K562 (cell line): ENCODE results near the gene LEO1. TPM values are rescaled to one million over a fixed set of nuclear protein-coding genes. Genes with fewer than 3 reads are reported as not detected.

Experiments
- ATAC-seq: fragments of 200-7000 bp; cut with Tn5 transposase; 3 replicates; pipeline ENCODE4 v1.9.1; 2020; ENCODE audit warnings: moderate library complexity
- BruUV-seq: library from RNA; stranded (reverse); fragments of 400-500 nt; replicated peaks from 2 replicates; lab custom pipeline; 2021; lab: Mats Ljungman, UMichigan
- CTCF ChIA-PET: fragments of 300-600 bp; formaldehyde crosslinking; extraction: SDS; loops from one replicate; lab custom pipeline; 2021; ENCODE audit warnings: low intra/inter-chr PET ratio; lab: Yijun Ruan, JAX
- POLR2A ChIA-PET: fragments of 300-600, 350-650 bp; sonication (Branson Sonifier 250); formaldehyde crosslinking; extraction: SDS; loops from one replicate; lab custom pipeline; 2021; ENCODE audit warnings: antibody characterized with exemption, inconsistent platforms; lab: Yijun Ruan, JAX
- DNase-seq, 4 experiments: peaks; one replicate each; pipeline versions ENCODE4 v3.0.0 to v3.0.0-alpha.2; 2011 to 2018; ENCODE audit warnings: low spot score in 3 of 4, mixed read lengths in 3 of 4; ENCODE audit errors: extremely low read depth in 1 of 4
- FAIRE-seq: peaks from 2 replicates; lab custom pipeline; 2011; peaks lifted over from hg19 to GRCh38; lab: Jason Lieb, UNC
- H2AFZ ChIP-seq: 2 replicates; pipeline ENCODE4 v1.6.0; 2011; ENCODE audit warnings: low read depth, low read length, control low read depth, inconsistent platforms
- H3K27ac ChIP-seq: fragments of 200-600 bp; 3 replicates; pipeline ENCODE4 v1.8.0; 2011; ENCODE audit warnings: low read depth, mild to moderate bottlenecking, control low read depth, inconsistent platforms, low read length, moderate library complexity, mixed read lengths; ENCODE audit errors: extremely low read depth
- H3K27me3 ChIP-seq, 2 experiments: fragments of 300-600 bp in 1 of 2; 2 replicates in 1 of 2; 3 replicates in 1 of 2; pipeline versions ENCODE4 v1.6.0 to v1.8.0; 2011; ENCODE audit warnings: inconsistent platforms in 2 of 2, low read length in 2 of 2, mild to moderate bottlenecking in 1 of 2, mixed read lengths in 1 of 2, moderate library complexity in 1 of 2; ENCODE audit not compliant: control insufficient read depth in 2 of 2, insufficient read depth in 2 of 2
- H3K36me3 ChIP-seq: fragments of 300-600 bp; 3 replicates; pipeline ENCODE4 v1.8.0; 2011; ENCODE audit warnings: mild to moderate bottlenecking, low read length, inconsistent platforms; ENCODE audit not compliant: control insufficient read depth, insufficient read depth
- H3K4me1 ChIP-seq, 2 experiments: fragments of 200-600 bp in 1 of 2; replicated peaks in 1 of 2; 2 replicates in 1 of 2; 3 replicates in 1 of 2; pipeline versions ENCODE4 v1.5.1 to v1.8.0; 2011; ENCODE audit warnings: inconsistent platforms in 2 of 2, low read length in 2 of 2, mild to moderate bottlenecking in 1 of 2, mixed read lengths in 1 of 2, moderate library complexity in 1 of 2; ENCODE audit not compliant: control insufficient read depth in 2 of 2, insufficient read depth in 2 of 2
- H3K4me2 ChIP-seq: 2 replicates; pipeline ENCODE4 v1.6.1; 2011; ENCODE audit warnings: low read length, control low read depth, inconsistent platforms, mixed read lengths; ENCODE audit not compliant: insufficient read depth
- H3K4me3 ChIP-seq: fragments of 200-600 bp; sonication (generic), shearing (Covaris generic); 2 replicates; pipeline ENCODE4 v1.5.1; 2016; ENCODE audit warnings: control low read depth, inconsistent platforms
- H3K79me2 ChIP-seq: fragments of 200-600 bp; 3 replicates; pipeline ENCODE4 v1.8.0; 2011; ENCODE audit warnings: low read length, inconsistent platforms; ENCODE audit not compliant: control insufficient read depth, insufficient read depth
- H3K9ac ChIP-seq, 2 experiments: 2 replicates each; pipeline versions ENCODE4 v1.6.0 to v1.6.1; 2011; ENCODE audit warnings: low read depth in 2 of 2, low read length in 2 of 2, control low read depth in 1 of 2, inconsistent platforms in 1 of 2, mild to moderate bottlenecking in 1 of 2, mixed read lengths in 1 of 2; ENCODE audit not compliant: insufficient read depth in 1 of 2
- H3K9me1 ChIP-seq: one replicate; pipeline ENCODE4 v1.6.0; 2011; ENCODE audit warnings: inconsistent platforms, mild to moderate bottlenecking, low read length, moderate library complexity; ENCODE audit not compliant: control insufficient read depth, insufficient read depth
- H3K9me3 ChIP-seq: replicated peaks from 2 replicates; pipeline ENCODE4 v1.5.1; 2011; ENCODE audit warnings: low read depth, low read length, inconsistent platforms; ENCODE audit not compliant: control insufficient read depth, insufficient read depth
- H4K20me1 ChIP-seq: replicated peaks from 2 replicates; pipeline ENCODE4 v1.6.1; 2011; ENCODE audit warnings: low read length, inconsistent platforms, mixed read lengths; ENCODE audit not compliant: control insufficient read depth, insufficient read depth
- E4F1 ChIP-seq: fragments of 250-450 bp; sonication (Bioruptor Pico); IDR thresholded peaks from 2 replicates; pipeline ENCODE4 v1.5.0; 2021; ENCODE audit warnings: mild to moderate bottlenecking, borderline replicate concordance
- ILK ChIP-seq: fragments of 450-650 bp; IDR thresholded peaks from 2 replicates; pipeline ENCODE4 v1.6.1; 2016; ENCODE audit warnings: missing genetic modification characterization, low read depth, mild to moderate bottlenecking, missing compliant biosample characterization, moderate library complexity, borderline replicate concordance
- L3MBTL2 ChIP-seq: fragments of 450-650 bp; IDR thresholded peaks from 2 replicates; pipeline ENCODE4 v1.6.1; 2016; ENCODE audit warnings: mild to moderate bottlenecking, moderate library complexity
- MAX ChIP-seq: sonication (generic); formaldehyde crosslinking; IDR thresholded peaks from 2 replicates; pipeline ENCODE4 v1.9.0; 2022; ENCODE audit warnings: mild to moderate bottlenecking, missing genetic modification reagents
- PML ChIP-seq: IDR thresholded peaks from 2 replicates; pipeline ENCODE4 v1.6.1; 2012; ENCODE audit warnings: low read length, inconsistent platforms
- TCF7 ChIP-seq: sonication (generic); IDR thresholded peaks from 2 replicates; pipeline ENCODE4 v1.6.1; 2016; ENCODE audit warnings: antibody characterized with exemption, borderline replicate concordance
- ZNF584 ChIP-seq: fragments of 200-800 bp; sonication (Bioruptor generic); IDR thresholded peaks from 2 replicates; pipeline ENCODE4 v1.6.1; 2016; ENCODE audit warnings: low read depth, mild to moderate bottlenecking, missing genetic modification characterization, missing compliant biosample characterization
- WGBS: fragments of 100-300 bp; shearing (Covaris generic); methylation state at CpG from one replicate; pipeline ENCODE4 v1.1.6; 2016; ENCODE audit warnings: low coverage, mixed read lengths; ENCODE audit not compliant: insufficient coverage; ENCODE audit errors: missing lambda C conversion rate; 5-methylcytosine and 5-hydroxymethylcytosine counted together
- in situ Hi-C: fragments of 300-500 bp; cut with MboI; formaldehyde crosslinking; loops from 4 replicates; pipeline ENCODE4 v1.15.0; 2018; ENCODE audit warnings: inconsistent platforms, mixed read lengths
- intact Hi-C: fragments of 100-400 bp; cut with micrococcal nuclease; formaldehyde crosslinking; loops from 2 replicates; pipeline ENCODE4 v1.14.2; 2022
- polyA plus RNA-seq, 8 experiments: library from polyadenylated mRNA; depleted of rRNA in 4 of 8; stranded (reverse) in 5 of 8; unstranded in 3 of 8; fragments of >200 nt; fragmentation: Nextera tagmentation in 2 of 8; fragmentation: Illumina TruSeq in 1 of 8; extraction: Ambion mirVana in 2 of 8; extraction: Trizol in 1 of 8; gene quantifications; 2 replicates each; pipeline versions ENCODE4 v1.2.1 to v1.2.3, GENCODE V29; 2011 to 2014; ENCODE audit warnings: inconsistent platforms in 1 of 8, missing spikeins in 1 of 8
- total RNA-seq, 7 experiments: library from RNA; depleted of rRNA in 6 of 7; stranded (reverse); fragments of >200 nt in 6 of 7; fragmentation: Illumina TruSeq in 2 of 7; extraction: Trizol in 2 of 7; gene quantifications; 2 replicates each; pipeline versions ENCODE4 v1.2.1 to v1.2.3, GENCODE V29; 2011 to 2021; ENCODE audit warnings: low replicate concordance in 1 of 7

LEO1 gene
- total and polyA plus RNA-seq, 9 of the 15 experiments (the other 6 are each of a cell fraction or from before 2014, with no cell fraction given) = 8.4 to 48.3 (median 37.9) TPM

GRCh38 chr15:51912528-51912927 is 59.0 kb downstream of the LEO1 start:
- CTCF ChIA-PET = no interaction called here
- 90% methylated on average over 3 of the region's 3 CpGs for WGBS
- no peak overlapping the region for H2AFZ ChIP-seq

More at GRCh38 chr15:51912528-51912927, 59.0 kb downstream of the LEO1 start:
- Histone ChIP-seq H4K20me1 (0 out of 2 replicates have a peak, but pooled peaks cover 2% of the 10 kb centered on the region), H3K4me1 (no peaks in the 10 kb centered on the region), H3K4me2 (no peak overlapping the region), H3K27ac (no peak overlapping the region), H3K36me3 (peaks cover 47% of the 10 kb centered on the region), H3K9me3 (no peaks in the 10 kb centered on the region), H3K79me2 (no peaks in the 10 kb centered on the region), H3K27me3 (no peaks in the 10 kb centered on the region), H3K4me3 (no peak overlapping the region), H3K9ac (no peak overlapping the region), H3K9me1 (no peaks in the 10 kb centered on the region)
- no TSS peak for BruUV-seq
- FAIRE-seq = no peak
- intact Hi-C loops = no loop called here
- TF ChIP-seq L3MBTL2 = no peak
- no peak for TF ChIP-seq ZNF584
- no peak for TF ChIP-seq MAX
- no peak for TF ChIP-seq PML
- no peak for TF ChIP-seq E4F1
- no peak for TF ChIP-seq TCF7
- TF ChIP-seq ILK (tag) = no peak
- no peak for DNase-seq
- ATAC-seq = no peak
- POLR2A ChIA-PET = no interaction called here
- in situ Hi-C loops = no loop called here
